GM18907 (cell line): ENCODE data around the gene TM9SF2.

Experiments used
- ATAC-seq: cut with Tn5 transposase; IDR thresholded peaks from one replicate; pipeline ENCODE4 v1.9.1; 2021; ENCODE audit warnings: mild to moderate bottlenecking, moderate library complexity; ENCODE audit not compliant: unreplicated experiment

Gene TM9SF2

DNA sequence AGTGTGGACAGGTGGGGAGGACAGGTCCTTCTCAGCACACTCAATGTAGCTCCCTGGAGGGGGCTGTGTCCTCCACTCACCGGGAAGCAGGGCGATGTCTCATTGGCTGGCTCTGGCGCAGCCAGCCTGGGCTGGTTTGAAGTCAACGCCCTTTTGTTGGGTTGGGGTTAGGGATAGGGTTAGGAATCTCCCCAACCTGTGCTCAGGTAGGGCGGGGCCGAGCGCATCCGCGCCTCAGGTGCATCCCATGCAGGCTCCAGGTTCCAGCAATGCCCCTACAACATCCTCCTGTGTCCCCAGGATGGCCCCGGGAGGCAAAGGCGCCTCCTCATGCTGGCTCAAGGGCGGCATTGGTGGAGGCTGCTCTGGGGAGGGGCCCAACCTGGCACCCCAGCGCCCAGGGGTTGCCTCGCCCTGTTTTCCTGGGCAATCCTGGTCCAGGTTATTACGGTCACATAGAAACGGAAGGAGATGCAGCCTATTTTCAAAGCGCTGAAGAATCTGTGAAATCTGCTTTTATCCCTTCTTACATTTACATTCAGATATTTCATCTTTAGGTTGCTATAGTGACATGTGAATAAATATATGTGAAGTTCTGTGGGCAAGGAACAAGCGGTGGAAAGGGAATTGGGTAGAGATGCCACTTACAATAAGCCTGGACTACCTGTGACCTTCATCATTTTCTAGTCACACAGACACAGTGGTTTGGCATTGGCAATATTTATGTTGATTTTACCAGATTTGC lies 74.3 kb downstream of the TM9SF2 start:
- ATAC-seq, result no peak

- no peak for ATAC-seq
Observed at GRCh38 chr13:99577934-99578917, 77.0 kb downstream of the TM9SF2 start.

DNA sequence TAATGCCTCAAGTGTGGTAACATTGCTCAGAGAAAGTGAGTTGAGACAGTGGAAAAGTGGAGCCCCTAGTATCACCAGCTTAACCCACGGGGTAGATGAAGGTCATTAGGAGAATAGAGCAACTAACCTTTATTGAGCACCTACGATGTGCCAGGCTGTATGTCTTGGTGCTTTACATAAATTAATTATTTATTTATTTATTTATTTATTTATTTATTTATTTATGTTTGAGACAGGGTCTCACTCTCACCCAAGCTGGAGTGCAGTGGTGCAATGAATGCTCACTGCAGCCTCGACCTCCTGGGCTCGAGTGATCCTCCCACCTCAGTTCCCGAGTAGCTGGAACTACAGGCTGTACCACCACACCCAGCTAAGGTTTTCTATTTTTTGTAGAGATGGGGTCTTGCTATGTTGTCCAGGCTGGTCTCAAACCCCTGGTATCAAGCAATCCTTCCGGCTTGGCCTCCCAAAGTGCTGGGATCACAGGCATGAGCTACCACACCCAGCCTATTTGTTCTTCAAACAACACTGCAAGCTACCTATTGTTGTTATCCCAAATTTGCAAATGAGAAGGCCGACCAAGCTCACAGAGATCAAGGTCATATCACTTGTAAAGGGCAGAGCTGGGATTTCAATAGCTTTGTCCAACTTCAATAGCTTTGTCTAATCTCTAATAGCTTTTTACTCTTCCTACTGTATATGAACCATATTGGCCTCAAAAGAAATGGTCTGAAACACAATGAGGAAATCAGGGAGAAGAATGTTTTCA lies 79.4 kb downstream of the TM9SF2 start:
- ATAC-seq, result no peak

DNA sequence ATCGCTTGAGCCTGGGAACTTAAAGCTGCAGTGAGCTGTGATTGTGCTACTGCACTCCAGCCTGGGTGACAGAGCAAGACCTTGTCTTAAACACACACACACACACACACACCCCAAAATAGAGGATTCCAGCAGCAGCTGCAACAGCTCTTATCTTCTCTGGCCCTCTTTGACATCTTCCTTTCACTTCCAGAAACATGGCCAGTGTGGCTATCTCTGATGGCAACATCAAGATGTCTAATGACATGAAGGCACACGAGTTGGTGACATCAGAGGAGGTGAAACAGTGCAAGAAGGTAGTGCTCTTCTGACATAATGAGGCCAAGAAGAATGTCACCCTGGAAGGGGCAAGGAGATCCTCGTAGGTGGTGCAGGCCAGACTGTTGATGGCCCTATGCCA lies 81.2 kb downstream of the TM9SF2 start:
- ATAC-seq, result no peak

GRCh38 chr13:99585609-99586008 lies 84.3 kb downstream of the TM9SF2 start:
- ATAC-seq, result no peak

- ATAC-seq, result no peak
Observed at GRCh38 chr13:99587021-99587420, 85.7 kb downstream of the TM9SF2 start.

DNA sequence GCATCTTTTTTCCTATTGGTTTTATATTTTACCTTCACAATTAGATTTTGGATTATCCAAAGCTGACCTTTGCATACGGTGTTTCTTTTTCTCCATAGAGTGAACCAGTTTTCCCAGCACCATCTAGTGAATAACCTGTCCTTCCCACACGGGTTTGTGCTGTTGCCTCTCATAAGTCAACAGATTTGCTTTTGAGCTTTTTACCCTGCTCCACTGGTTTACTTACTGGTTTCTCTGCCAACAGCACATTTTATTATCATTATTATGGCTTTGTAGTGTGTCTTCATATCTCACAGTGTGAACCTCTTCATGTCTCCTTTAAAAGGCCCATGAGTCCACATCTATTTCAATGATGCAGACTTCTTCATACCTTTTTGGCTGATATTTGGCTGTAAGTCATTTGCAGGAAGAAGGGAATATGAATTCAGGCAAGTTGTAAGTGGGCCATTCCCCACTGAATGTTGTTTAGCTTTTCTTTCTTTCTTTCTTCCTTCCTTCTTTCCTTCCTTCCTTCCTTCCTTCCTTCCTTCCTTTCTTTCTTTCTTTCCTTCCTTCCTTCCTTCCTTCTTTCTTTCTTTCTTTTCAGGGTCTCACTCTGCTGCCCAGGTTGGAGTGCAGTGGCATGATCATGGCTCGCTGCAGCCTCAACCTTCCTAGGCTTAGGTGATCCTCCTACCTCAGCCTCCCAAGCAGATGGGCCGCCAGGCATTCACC lies 86.8 kb downstream of the TM9SF2 start:
- ATAC-seq, result no peak

- no peak for ATAC-seq
Observed at GRCh38 chr13:99589575-99589974, 88.3 kb downstream of the TM9SF2 start.

DNA sequence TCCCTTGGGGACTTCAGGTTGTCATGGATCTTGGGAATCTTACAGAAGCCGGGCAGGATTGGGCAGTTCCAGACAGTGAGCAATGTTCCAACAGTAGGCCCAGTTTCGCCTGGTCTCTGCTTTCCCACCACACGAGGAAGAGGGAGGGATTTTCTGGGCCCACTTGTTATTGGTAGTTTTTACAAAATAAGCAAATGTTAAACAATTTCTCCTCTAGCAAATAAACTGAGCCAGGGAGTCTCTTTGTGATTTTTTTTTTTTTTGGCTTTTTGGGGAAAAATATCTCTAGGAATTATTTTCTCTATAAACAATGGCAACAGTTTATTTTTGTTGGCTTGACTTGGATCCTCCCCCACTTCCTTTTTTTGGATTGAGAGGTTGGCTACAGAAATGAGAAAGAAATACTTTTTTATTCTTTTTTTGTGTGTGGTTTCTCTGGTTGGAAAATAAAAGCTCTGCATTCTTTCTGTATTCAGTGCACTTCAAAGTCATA lies 89.3 kb downstream of the TM9SF2 start:
- ATAC-seq, result no peak

- no peak for ATAC-seq
Observed at GRCh38 chr13:99596180-99596579, 94.9 kb downstream of the TM9SF2 start.

- no peak for ATAC-seq
Observed at GRCh38 chr13:99600318-99600717, 99.0 kb downstream of the TM9SF2 start.

GRCh38 chr13:99601535-99601934 lies 100.3 kb downstream of the TM9SF2 start:
- no peak for ATAC-seq

- ATAC-seq, result no peak
Observed at GRCh38 chr13:99604636-99605035, 103.4 kb downstream of the TM9SF2 start.

DNA sequence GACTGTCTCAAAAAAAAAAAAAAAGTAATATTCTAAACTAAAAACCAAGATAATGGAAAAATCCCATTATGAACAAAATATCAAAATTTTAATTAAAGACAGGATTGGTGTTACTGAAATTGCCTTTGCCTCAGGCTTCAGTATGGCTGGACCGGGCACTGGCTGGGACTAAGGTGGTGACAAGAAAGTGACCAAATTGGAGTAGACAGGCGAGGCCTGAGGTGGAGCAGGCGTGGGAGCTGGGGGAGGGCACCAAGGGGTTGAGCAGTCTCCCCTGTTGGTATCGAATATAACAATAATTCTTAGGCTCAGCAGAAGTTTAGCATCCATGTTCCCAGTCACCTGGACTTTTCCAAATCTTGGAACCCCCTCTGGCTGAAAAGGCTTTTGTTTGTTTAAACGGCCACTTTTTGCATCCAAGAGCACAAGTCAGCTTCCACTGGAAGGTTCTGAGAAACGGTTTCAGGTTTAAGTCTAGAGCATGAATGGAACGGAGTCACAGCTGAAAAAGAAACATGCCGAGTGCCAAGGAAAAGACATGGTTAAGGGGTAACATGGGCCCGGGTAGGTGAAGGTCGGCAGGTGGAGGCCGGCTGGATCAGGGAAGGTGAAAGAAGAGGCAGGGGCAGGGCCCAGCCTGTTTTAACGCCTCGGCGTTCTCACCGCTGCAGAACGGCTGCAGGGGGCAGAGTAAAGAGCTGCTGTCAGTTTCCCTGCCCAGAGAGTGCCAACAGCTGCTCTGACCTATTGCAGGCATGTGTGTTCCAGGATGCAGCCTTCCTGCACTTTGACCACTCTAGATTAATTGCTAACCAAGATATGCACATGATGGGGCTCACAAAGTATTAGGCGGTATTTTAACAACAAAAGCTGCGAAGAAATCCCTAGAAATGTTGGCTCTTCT lies 104.4 kb downstream of the TM9SF2 start:
- peak; percentile 79 for ATAC-seq

GRCh38 chr13:99606324-99607066 lies 105.2 kb downstream of the TM9SF2 start, which contains the start of gene CLYBL:
TSS of gene CLYBL (plus strand) at chr13:99606690.
- ATAC-seq, result peak; percentile 81

- ATAC-seq, result no peak
Observed at GRCh38 chr13:99608345-99608744, 107.1 kb downstream of the TM9SF2 start.

DNA sequence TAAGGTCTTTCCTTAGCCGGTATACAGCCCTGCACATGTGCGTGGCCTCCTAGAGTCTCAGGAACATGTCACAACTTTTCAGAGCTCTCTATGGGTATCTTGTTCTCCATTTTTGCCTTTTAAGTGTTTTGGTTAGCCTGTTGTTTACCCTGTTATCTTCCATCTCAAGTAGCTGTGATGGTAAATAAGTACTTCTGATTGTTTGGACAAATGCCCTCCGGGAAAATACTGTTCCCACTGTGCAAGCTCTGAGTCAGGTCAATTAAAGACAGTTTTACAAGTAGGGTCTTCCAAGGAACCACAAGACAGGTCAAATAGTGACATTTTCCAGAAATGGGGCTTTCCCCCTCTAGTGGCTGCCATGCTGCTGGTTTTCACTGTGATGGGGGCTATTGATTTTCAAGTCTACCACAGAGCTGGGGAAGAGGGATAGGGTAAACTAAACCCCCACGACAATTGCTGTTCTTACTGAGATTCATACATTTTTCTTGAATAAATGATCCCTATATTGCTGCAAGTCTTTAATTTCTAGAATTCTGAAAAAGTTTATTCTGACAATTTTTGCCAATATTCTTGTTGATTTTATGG lies 109.5 kb downstream of the TM9SF2 start:
- no peak for ATAC-seq
